Osteocyte (in vitro differentiated cells): ENCODE data around the gene EPYC. TPM values are rescaled to one million over a fixed set of nuclear protein-coding genes. Genes with fewer than 3 reads are reported as not detected.
"Not testable (repeated sequence)": the region's sequence is repeated elsewhere in the genome, so short reads cannot be mapped to it uniquely, and the experiment has no call there.

Source experiments
- DNase-seq: peaks from one replicate; pipeline ENCODE4 v3.0.0; 2021; ENCODE audit warnings: mixed read lengths; ENCODE audit not compliant: unreplicated experiment; ENCODE audit errors: extremely low spot score
- H3K27ac Mint-ChIP-seq: one replicate; pipeline ENCODE4 v1.8.0; 2021; ENCODE audit warnings: mild to moderate bottlenecking, mixed read lengths; ENCODE audit not compliant: unreplicated experiment
- H3K27me3 Mint-ChIP-seq: one replicate; pipeline ENCODE4 v1.8.0; 2021; ENCODE audit warnings: mixed read lengths; ENCODE audit not compliant: unreplicated experiment
- H3K36me3 Mint-ChIP-seq: one replicate; pipeline ENCODE4 v1.8.0; 2021; ENCODE audit warnings: mixed read lengths; ENCODE audit not compliant: unreplicated experiment
- H3K4me1 Mint-ChIP-seq: one replicate; pipeline ENCODE4 v1.8.0; 2021; ENCODE audit warnings: mixed read lengths; ENCODE audit not compliant: unreplicated experiment
- H3K4me3 Mint-ChIP-seq: one replicate; pipeline ENCODE4 v1.8.0; 2021; ENCODE audit warnings: mild to moderate bottlenecking, moderate library complexity, mixed read lengths; ENCODE audit not compliant: unreplicated experiment
- H3K9me3 Mint-ChIP-seq: one replicate; pipeline ENCODE4 v1.8.0; 2021; ENCODE audit warnings: mixed read lengths; ENCODE audit not compliant: unreplicated experiment
- CTCF ChIP-seq: fragments of 200-600 bp; sonication (generic); IDR thresholded peaks from 2 replicates; pipeline ENCODE4 v1.5.0; 2021; ENCODE audit warnings: antibody characterized with exemption, mild to moderate bottlenecking, moderate library complexity
- total RNA-seq: library from RNA; stranded (reverse); gene quantifications from 2 replicates; pipeline ENCODE4 v1.2.1, GENCODE V29; 2021

The EPYC gene
- total RNA-seq, 1 donor from 2014 or later, result not detected

GRCh38 chr12:90991952-90992465 is 12.8 kb downstream of the EPYC start:
- H3K9me3 Mint-ChIP-seq, result peaks cover 7% of the 10 kb centered on the region

GRCh38 chr12:90990611-90991010 is 14.2 kb downstream of the EPYC start:
- H3K4me3 Mint-ChIP-seq, result no peak overlapping the region
- no peak for DNase-seq
- peaks cover 21% of the 10 kb centered on the region for H3K4me1 Mint-ChIP-seq
- H3K27me3 Mint-ChIP-seq, result no peaks in the 10 kb centered on the region
- TF ChIP-seq CTCF, result no peak
- peaks cover 9% of the 10 kb centered on the region for H3K9me3 Mint-ChIP-seq
- no peaks in the 10 kb centered on the region for H3K36me3 Mint-ChIP-seq
- no peak overlapping the region for H3K27ac Mint-ChIP-seq

More at GRCh38 chr12:90991952-90992465, 12.8 kb downstream of the EPYC start:
- no peaks in the 10 kb centered on the region for H3K36me3 Mint-ChIP-seq
- H3K27ac Mint-ChIP-seq, result no peak overlapping the region
- peaks cover 21% of the 10 kb centered on the region for H3K4me1 Mint-ChIP-seq
- no peaks in the 10 kb centered on the region for H3K27me3 Mint-ChIP-seq
- DNase-seq, result no peak
- no peak for TF ChIP-seq CTCF
- no peak overlapping the region for H3K4me3 Mint-ChIP-seq

GRCh38 chr12:90989686-90990111 is 15.1 kb downstream of the EPYC start:
- H3K4me1 Mint-ChIP-seq, result peaks cover 14% of the 10 kb centered on the region
- DNase-seq, result no peak
- H3K9me3 Mint-ChIP-seq, result peaks cover 9% of the 10 kb centered on the region
- H3K27ac Mint-ChIP-seq, result no peak overlapping the region
- H3K4me3 Mint-ChIP-seq, result no peak overlapping the region
- H3K36me3 Mint-ChIP-seq, result no peaks in the 10 kb centered on the region
- no peaks in the 10 kb centered on the region for H3K27me3 Mint-ChIP-seq
- TF ChIP-seq CTCF, result no peak

GRCh38 chr12:90987520-90987919 is 17.3 kb downstream of the EPYC start:
- no peak overlapping the region for H3K4me3 Mint-ChIP-seq
- TF ChIP-seq CTCF, result peak; percentile 14
- no peak for DNase-seq

GRCh38 chr12:90987101-90987500 is 17.7 kb downstream of the EPYC start:
- TF ChIP-seq CTCF, result no peak
- Mint-ChIP-seq H3K36me3 (no peaks in the 10 kb centered on the region), H3K27me3 (no peaks in the 10 kb centered on the region), H3K4me1 (peaks cover 12% of the 10 kb centered on the region), H3K4me3 (no peak overlapping the region), H3K27ac (no peak overlapping the region), H3K9me3 (peaks cover 14% of the 10 kb centered on the region)
- no peak for DNase-seq

More at GRCh38 chr12:90987520-90987919, 17.3 kb downstream of the EPYC start:
- H3K27ac Mint-ChIP-seq, result no peak overlapping the region
- peaks cover 13% of the 10 kb centered on the region for H3K9me3 Mint-ChIP-seq
- no peaks in the 10 kb centered on the region for H3K27me3 Mint-ChIP-seq
- no peaks in the 10 kb centered on the region for H3K36me3 Mint-ChIP-seq
- H3K4me1 Mint-ChIP-seq, result peaks cover 12% of the 10 kb centered on the region

GRCh38 chr12:90985331-90985730 is 19.4 kb downstream of the EPYC start:
- H3K36me3 Mint-ChIP-seq, H3K4me3 Mint-ChIP-seq, DNase-seq, H3K27ac Mint-ChIP-seq, H3K27me3 Mint-ChIP-seq: not testable (repeated sequence)
- peaks cover 11% of the 10 kb centered on the region for H3K9me3 Mint-ChIP-seq
- H3K4me1 Mint-ChIP-seq, result peaks cover 18% of the 10 kb centered on the region
